ENCODE data around the gene SMDT1.
"Not testable (repeated sequence)": the region's sequence is repeated elsewhere in the genome, so short reads cannot be mapped to it uniquely, and the experiment has no call there.

Gene SMDT1

DNA sequence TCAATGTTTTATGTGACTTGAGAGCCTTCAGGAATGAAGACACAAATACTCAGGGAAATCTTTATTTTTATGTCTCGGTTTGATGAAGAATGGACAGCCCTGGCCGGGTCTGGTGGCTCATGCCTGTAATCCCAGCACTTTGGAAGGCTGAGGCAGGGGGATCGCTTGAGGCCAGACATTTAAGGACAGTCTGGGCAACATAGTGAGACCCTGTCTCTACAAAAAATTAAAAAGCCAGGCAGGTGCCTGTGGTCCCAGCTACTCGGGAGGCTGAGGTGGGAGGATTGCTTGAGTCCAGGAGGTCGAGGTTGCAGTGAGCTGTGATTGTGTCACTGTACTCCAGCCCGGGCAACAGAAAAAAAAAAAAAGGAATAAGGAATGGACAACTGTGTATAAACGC is 8.0 kb upstream of the SMDT1 start:
- DNase-seq, result not testable (repeated sequence)

DNA sequence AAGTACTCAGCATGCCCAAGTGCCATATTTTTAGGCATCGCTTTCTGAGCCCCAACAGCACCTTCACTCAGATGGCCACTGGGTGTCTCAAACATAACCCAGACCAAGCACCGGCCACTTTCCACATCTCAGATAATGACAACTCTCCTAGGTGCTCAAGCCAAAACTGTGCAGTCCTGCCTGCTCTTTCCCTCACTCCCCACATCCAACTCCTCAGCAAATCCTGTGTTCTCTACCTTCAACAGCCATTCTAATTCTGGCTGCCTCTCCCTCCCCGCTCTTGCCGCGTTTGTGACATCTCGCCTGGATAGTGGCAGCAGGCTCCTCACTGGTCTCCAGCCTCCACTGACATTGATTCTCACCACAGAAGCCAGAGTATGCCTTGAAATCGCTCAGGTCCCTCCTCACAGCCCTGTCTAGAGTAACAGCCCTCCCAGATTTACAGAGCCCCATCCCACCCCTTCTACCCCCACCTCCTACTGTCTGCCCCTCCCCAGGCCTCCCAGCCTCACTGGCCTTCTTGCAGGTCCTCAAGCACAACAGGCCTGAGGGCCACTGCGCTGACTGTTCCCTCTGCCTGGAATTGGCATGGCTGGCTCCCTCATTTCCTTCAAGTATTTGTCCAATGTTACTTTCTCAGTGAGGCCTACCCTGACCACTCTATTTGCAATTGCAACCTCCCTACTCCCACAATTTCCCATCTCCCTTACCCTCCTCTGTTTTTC is 6.7 kb upstream of the SMDT1 start:
- no peak for DNase-seq

DNA sequence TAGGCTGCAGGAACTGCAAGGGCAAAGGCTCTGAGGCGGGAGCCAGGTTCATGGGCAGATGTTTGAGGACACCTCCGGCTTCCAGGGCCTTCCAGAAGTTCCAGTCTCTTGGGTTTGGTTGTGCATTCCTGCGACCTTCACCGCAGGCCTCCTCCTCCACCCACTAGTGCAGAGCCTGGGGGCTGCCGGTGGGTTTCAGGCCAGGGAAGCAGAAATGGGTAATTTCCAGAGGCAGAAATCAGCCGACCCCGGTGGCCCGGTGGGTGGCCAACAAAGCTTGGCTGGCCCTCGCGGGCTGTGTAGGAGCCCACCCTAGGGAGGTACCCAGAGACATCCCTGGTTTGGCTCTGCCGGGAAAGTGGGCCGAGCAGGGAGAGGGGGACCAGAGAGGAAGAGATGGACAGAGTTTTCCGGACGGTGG is 5.9 kb upstream of the SMDT1 start:
- DNase-seq, result no peak

DNA sequence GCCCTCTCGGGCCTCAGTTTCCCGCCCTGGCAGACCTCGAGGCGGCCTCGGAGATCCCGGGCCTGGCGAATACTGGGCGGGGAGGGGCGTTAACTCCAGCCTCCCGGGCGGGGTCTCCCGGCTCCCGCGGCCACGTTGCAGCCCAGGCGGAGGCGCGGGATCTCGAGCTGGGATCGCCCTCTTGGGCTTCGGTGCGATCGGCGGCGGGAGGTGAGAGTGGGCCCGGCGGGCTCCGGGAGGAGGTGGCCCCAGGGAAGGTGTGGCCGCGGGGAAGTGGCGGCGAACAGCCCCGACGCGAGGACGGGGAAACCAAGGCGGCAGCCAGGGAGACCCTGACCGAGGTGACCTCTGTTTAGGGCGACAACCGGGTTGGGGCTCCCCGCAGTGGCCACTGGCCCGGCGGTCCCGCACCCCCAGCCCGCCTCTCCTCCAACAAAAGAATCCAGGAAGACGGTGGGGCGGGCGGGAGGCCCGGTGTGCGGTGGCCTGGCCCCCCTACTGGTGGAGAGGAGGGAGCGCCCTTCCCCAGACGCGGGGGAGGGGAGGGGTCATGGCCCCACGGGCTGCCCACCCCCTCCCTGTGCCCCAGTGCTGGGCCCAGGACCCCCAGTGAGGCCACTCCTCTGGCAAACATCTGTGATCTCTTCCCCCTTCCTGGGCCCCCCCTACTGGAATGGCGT is 5.2 kb upstream of the SMDT1 start, which contains the start of gene PHETA2:
Gene PHETA2, plus strand, starts transcription at position 117 of the 680 bp plus-strand sequence. CDS start 3,046 bp downstream, outside the sequence.
- DNase-seq, result peak; percentile 80

DNA sequence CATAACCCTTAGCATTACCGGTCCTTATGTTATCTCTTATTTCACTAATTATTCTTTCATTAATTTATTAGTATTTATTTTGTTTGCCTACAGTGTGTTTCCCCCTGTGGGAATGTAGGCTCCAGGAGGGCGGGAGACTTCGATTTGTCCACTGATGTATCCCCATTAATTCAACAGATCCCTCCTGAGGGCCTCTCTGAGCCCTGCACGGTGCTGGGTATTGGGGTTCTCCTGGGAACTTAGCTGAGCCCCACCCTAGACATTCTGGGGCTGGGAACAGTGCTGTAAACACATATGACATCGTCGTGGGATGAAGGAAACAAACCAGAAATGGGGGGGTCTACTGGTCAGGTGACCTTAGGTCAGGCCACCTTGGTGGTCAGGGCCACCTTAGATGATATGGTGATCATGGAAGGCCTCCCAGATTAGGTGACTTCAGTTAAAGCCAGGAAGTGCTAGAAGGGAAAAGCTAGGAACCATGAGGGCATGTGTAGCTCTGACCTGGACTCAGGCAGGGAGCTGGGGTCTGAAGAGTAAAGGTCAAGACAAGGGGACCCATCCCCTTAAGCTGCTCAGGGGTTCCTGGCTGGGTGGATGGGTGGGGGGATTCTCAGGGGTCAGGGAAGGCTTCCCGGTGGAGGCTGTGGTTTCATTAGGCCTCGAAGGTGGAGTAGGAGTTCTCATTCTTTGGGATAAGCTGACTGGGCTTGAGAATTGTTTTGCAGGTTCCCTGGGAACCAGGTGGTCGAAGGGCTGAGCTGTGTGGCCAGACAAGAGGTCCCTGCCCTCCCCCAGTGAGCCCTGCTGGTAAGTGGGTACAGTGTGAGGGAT is 4.4 kb upstream of the SMDT1 start:
- DNase-seq, result no peak

DNA sequence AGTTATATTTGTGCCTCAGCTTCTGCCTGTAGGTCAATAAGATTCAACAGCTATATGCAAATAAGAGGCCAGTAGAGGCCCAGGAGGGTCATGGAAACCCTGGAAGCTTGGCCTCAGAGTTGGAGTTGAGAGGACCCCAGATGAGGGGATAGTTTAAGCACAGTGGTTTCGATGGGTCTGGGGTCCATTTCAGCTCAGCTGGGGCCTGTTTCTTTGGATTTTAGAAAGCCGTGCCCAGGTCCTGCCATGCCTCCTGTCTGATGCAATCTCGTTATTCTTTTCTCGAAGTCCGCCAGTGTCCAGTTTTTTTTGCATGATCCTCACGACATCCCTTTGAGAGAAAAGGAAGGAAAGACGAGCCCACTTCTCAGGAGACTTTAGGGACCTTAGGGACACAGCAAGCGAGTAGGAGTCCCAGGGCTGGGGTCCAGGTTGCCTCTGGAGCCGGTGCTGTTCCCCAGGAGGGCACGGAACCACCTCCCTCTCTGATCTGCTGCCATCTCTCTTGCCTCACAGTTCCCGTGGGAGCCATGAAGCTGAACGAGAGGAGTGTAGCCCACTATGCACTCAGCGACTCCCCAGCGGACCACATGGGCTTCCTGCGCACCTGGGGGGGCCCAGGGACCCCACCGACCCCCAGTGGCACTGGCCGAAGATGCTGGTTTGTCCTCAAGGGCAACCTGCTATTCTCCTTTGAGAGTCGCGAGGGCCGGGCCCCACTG is 2.6 kb upstream of the SMDT1 start:
- no peak for DNase-seq

DNA sequence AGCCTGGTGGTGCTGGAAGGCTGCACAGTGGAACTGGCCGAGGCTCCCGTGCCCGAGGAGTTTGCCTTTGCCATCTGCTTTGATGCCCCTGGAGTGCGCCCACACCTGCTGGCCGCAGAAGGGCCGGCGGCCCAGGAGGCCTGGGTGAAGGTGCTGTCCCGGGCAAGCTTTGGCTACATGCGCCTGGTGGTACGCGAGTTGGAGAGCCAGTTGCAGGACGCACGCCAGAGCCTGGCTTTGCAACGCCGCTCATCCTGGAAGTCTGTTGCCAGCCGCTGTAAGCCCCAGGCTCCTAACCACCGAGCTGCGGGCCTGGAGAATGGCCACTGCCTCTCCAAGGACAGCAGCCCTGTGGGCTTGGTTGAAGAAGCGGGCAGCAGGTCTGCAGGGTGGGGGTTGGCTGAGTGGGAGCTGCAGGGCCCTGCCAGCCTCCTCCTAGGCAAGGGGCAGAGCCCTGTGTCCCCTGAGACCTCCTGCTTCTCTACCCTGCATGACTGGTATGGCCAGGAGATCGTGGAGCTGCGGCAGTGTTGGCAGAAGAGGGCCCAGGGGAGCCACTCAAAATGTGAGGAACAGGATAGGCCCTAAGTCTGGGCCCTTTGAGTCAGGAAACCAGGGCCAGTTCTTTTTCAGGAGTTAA is 1.9 kb upstream of the SMDT1 start:
- no peak for DNase-seq

DNA sequence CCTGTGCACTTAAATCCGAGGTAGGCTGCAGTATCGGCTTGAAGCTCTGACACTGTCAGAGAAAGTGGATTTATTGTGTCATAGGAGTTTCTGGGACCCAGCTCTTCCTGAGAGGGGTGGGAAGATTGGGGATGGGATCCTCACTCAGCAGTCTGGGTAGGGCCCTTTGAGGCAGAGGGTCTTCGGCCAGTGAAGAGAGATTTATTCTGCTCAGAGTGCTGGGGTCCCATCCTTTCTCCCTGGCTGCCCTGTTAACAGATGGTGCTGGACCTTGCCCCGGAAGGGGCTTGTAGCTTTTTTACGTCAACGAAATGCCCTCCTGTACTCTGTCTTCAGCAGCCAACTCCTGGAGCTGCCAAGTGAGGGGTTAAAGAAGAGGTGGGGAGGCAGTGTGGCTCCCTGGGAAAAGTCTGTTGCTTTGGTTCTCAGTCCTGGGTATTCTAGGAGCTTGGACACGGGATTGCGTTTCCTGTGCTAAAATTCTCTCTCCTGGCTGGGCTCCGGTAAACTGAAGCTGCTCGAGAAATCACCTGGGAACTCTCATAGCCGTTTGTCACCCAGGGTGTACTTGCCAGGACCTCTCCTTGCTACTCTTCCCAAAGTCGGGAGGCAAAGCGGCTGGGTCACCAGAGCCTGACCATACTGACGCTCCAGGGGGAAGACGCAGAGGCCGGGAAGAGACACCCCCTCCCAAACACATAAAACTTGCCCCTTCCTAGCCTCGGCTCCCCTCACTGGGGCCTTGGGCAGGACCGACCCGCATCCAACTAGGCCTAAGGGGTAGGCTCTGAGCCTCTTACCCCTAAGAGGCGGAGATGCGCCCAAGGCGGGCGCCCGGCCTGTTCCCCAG is 806 bp upstream of the SMDT1 start:
- DNase-seq, result no peak

DNA sequence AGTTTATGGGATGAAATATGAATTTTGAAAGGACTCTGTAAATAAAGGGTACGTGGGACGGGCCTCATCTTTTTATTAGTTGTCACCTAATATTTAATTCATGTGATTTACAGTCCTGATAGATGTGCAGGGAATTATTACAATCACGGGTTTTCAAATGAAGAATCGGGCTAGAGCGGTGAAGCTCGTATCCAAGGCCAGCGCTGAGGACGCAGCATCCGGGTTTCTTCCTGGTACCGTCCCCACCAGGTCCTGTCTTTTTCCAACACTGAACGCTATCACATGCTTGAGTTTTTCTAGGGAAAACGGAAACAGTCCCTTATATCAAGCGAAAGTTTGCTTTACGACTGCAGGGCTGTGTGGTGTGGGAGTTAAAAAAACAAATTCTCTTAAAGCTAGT is 787 bp downstream of the SMDT1 start:
- peak; percentile 51 for DNase-seq

DNA sequence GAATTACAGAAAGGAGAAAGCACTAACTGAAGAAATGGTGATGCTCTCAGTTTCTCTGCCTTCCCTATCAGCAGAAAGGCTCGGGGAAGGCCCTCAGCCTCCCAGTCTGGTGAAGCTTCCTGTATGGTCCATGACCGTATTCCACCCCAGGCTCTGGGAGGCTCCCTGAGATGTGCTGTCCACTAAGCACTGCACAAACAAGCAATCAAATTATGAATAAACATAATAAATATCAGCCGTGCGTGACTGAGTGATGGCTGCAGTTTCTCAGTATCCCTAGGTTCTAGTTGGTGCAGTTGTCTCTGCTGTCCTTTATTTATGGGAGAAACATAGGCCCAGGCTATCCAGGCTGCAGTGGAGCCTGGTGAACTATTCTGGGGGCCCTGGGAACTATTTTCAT is 3.6 kb downstream of the SMDT1 start:
- DNase-seq, result no peak

DNA sequence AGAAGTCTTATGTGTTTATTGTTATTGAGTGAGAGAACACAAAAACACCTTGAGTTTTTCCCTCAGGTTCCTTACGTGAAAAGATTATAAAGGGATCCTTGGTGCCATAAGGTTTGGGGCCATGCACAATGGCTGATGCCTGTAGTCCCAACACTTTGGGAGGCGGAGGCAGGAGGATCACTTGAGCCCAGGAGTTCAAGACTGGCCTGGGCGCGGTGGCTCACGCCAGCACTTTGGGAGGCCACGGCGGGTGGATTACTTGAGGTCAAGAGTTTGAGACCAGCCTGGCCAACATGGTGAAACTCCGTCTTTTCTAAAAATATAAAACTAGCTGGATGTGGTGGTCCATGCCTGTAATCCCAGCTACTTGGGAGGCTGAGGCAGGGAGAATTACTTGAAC is 5.4 kb downstream of the SMDT1 start:
- DNase-seq, result no peak

DNA sequence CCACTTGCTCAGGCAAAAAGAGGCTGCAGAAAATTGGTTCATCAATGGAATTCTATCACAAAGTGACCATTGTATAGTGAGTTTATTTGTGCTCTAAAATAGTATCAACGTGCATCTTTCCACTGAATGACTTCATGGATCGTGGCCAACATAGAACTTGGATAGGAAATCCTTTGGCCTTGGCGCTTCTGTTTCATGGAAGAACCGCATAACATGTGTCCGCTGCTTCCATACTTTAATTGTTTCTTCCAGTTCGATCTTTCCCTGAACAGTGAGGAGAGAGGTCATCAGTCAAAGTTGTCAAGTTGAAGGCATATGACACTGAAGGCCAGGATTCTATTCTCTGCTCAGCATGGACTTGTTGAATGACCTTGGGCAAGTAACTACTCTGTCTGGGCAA is 6.6 kb downstream of the SMDT1 start:
- DNase-seq, result no peak

DNA sequence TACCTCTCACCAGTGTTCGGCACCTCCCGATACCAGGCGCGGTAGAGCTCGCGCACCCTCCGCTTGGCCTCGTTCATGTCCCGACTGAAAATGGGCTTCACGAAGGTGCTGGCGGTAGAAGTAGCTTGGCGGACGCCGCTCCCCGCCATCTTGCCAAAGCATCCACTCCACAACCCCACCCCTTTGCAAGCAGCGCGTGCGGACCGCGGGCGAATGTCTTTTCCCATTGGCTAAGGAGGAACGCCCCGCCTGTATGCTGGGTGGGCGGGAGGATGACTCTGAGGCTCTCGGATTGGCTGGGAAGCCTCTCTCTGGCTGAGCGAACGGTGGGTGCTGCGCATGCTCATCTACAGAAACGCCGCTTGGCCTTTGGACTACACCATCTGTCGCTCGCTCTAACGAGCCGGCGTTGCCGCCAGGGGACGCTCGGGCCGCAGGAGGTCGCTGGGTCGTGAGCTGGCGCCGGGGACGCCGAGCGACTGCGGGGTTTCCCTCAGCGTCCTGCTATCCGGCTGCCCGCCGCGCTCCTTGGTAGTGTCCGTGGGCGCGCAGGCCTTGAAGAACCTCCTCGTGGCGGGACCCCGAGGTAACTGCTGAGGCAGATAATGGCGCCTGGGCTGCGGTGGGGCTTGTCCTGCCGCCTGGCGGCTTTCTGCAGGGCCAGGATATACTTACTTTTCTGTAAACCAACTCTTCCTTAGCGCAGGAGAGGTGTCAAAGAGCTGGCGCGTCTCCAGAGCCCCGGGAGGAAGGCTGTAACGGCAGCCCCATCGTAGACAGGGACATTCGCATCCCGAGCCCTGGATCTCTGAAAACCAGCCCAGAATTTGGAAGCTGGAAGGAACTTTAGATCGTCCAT is 11.3 kb downstream of the SMDT1 start, which contains the start of gene NDUFA6:
Gene NDUFA6, minus strand, starts transcription at position 177 of the 859 bp plus-strand sequence. Its CDS starts 28 bp downstream, at position 149.
- peak; percentile 99 for DNase-seq

DNA sequence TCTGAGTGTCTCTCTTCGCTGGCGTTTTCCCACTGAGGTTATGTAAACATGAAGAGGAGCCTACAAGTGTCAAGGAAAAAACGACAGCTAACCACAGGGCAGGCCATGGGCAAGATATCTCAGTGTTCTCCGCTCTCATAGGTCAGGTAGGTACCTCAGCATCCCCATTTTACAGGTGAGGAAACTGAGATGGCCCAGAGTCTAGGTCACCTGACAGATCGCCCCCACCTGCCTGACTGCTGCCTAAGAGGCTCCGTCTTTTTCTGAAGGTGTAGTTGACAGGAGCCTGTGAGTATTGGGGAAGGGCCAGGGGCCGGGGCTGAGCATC is 11.9 kb downstream of the SMDT1 start:
- no peak for DNase-seq

DNA sequence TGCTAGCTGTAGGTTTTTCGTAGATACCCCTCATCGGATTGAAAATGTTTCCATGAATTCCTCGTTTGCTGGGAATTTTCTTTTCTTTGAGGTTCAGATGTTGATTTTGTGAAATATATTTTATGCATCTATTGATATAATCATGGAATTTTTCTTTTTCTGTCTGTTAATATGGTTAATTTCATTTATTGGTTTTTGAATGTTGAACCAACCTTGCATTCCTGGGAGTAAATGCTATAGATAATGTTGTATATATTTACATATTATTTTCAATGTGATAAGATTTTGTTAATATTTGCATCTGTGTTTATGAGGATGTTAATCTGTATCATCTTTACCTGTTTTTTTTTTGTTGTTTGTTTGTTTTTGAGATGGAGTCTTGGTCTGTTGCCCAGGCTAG is 21.7 kb downstream of the SMDT1 start:
- no peak for DNase-seq

DNA sequence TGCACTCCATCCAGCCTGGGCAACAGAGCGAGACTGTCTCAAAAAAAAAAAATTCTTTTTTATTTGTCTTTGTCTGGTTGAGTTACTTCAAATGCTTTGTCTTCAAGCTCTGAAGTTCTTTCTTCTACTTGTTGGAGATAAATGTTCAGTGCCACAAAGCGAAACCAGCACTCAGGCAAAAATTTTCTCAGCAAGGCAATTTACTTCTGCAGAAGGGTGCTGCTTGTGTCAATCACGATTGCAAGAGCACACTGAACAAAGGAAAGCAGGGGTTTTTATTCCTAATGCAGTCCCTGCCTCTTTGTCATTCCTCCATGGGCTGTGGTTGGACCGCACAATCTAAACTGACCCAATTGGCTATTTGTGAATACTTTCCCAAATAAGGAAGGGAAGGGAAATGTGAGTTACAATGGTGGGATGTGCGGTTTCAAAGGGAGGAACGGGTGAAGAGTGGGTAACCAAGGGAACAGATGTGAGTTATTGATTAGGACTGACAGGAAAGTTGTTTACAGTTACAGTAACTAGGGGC is 24.9 kb downstream of the SMDT1 start:
- not testable (repeated sequence) for DNase-seq

DNA sequence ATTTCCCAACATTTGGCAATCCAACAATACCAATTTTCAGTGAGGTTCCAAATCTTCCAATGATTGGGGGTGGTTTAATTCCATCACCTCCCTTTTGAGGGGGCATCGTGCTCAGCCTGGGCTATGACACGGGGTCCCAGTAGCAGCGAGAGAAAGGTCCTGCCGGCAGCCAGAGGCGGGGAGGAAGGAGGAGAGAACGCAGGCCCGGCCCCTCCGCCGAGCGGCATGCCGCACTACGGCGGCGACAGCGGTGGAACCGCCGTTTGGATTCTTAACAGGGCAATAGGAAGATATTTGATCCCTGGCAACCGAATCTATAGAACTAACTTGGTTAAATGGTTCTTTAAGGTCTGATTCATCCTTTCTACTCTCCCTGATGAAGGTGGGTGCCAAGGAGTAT is 29.3 kb downstream of the SMDT1 start:
- DNase-seq, result no peak

DNA sequence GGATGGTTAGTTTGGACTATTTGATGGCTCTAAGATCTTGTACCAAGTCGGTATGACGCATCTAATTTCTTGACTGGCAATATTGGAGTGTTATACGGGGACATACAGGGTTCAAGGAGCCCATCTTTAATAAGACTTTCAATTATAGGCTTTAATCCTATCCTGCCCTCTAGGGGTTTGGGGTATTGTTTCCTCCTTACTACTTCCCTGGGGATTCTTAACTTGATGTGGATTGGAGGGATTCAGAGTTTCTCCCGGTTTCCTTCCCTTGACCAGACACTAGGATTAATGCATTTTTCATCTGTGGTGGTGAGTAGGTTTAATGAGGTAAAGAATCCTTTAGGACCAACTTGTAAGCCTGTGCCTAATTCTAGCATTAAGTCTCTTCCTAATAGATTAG is 32.3 kb downstream of the SMDT1 start:
- no peak for DNase-seq

DNA sequence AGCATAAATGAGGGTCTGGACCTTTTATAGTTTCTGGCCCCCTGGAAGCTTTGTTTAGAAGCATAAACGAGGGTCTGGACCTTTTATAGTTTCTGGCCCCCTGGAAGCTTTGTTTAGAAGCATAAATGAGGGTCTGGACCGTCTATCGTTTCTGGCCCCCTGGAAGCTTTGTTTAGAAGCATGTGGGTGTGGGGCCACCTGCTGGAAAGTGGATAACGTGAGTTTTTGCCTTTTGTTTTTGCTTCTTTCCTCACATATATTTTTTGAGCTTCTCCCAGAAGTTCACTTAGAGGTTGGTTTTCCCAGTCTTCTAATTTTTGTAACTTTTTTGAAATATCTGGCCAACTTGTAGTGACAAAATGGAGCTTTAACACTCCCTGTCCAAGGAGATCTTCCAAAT is 33.3 kb downstream of the SMDT1 start:
- not testable (repeated sequence) for DNase-seq

DNA sequence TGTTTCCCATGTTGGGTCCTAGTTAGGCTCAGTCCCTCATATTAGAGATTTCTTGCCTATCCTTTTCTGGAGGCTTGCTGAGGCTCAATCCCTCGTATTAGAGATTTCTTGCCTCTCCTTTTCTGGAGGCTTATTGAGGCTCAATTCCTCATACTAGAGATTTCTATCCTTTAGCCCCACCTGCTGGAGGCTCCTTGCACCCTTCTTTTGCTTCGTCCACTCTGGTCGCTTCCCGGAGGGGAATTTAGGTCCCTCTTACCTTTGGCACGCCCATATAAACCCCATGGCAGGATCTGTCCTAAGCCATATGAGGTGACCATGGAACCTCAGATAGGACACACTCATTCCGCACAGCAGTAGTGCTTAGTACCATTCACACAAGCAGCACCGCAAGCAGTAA is 35.2 kb downstream of the SMDT1 start:
- DNase-seq, result no peak
